ENCODE data around the gene ADGRF1. TPM values are rescaled to one million over a fixed set of nuclear protein-coding genes. Genes with fewer than 3 reads are reported as not detected.
"Not testable (repeated sequence)": the region's sequence is repeated elsewhere in the genome, so short reads cannot be mapped to it uniquely, and the experiment has no call there.

Gene ADGRF1
- total and polyA plus RNA-seq, 10 donors, result 0.13 to 1.6 (median 0.32) TPM; not detected in 5

DNA sequence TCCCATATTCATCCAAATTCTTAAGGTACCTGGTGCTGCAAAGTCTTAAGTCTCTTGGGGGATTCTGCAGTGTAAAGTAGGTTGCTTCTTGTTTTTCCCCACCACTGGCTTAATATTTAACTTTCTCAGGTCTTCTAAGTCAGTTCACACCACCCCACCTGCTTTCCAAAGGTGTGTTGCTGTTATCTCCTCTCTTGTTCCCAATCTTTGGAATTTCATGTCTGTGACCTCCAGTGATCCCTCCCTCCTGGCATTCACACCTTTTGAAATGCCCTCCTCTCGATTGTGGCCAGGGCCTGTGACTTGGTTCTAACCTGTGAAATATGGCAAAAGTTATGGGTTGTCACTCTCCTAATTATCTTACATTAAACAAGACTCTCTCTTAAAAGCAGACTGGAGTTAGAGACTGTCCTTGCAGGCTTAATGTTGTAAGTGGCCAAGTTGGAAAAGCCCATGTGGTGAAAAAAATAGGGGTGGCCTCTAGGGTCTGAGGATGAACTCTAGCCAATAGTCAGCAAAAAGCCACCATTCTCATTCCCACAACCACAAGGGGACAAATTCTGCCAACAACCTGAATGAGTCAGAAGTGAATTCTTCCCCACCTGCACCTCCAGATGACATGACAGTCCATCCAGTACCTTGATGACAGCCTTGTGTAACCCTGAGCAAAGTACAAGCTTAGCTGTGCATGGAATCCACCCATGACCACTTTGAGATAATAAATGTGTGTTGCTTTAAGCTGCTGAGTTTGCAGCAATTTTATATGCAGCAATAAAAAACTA lies 45.1 kb downstream of the ADGRF1 start:
- TF ChIP-seq POLR2AphosphoS5 (IDR thresholded peaks at IDR 0.05) (no peak), POLR2A (IDR thresholded peaks at IDR 0.05) (no peak)
- TF ChIP-seq, protein P1, sequence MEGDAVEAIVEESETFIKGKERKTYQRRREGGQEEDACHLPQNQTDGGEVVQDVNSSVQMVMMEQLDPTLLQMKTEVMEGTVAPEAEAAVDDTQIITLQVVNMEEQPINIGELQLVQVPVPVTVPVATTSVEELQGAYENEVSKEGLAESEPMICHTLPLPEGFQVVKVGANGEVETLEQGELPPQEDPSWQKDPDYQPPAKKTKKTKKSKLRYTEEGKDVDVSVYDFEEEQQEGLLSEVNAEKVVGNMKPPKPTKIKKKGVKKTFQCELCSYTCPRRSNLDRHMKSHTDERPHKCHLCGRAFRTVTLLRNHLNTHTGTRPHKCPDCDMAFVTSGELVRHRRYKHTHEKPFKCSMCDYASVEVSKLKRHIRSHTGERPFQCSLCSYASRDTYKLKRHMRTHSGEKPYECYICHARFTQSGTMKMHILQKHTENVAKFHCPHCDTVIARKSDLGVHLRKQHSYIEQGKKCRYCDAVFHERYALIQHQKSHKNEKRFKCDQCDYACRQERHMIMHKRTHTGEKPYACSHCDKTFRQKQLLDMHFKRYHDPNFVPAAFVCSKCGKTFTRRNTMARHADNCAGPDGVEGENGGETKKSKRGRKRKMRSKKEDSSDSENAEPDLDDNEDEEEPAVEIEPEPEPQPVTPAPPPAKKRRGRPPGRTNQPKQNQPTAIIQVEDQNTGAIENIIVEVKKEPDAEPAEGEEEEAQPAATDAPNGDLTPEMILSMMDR (IDR thresholded peaks at IDR 0.05 in 8 of 11, conservative IDR thresholded peaks at IDR 0.05 in 3 of 11), result no peak
- Histone ChIP-seq H3K27ac (no peak overlapping the region), H3K27me3 (replicated peaks in 1 of 7) (no peaks in the 10 kb centered on the region), H3K4me3 (no peak overlapping the region), H3K9me3 (peaks cover 0 to 3% (median 0%) of the 10 kb centered on the region in 8 donors), H3K36me3 (no peaks in the 10 kb centered on the region), H3K4me1 (no peaks in the 10 kb centered on the region)
- no peak for DNase-seq
- intact Hi-C loops (cut with DNase I; ENCODE audit: low total_unique reads), result loop anchor here (5.0 kb wide), 1 partner anchor 150 kb away; no protein-coding TSS in a partner anchor
- WGBS, 5 donors, result 45 to 91% (median 69%) methylated on average over 1 of the region's 1 CpG

DNA sequence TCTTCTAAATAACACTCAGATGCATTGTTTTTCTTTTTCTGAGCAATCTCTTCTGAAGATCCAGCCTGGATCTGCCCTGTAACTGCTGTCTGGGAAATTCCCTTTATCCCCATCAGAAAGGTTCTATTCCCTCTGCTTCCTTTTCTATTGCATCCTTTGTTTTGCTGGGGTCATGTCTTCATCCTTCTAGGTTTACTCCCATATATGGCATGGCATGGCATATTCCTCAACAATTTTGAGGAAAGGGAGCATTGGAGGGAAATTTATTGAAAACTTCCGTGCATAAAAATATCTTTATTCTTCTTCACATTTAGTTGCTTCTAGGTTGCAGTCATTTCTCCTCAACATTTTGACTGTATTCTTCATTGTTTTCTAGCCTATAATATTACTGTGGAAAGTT lies 47.2 kb downstream of the ADGRF1 start:
- TF ChIP-seq POLR2A (IDR thresholded peaks at IDR 0.05) (no peak), POLR2AphosphoS5 (IDR thresholded peaks at IDR 0.05) (no peak)
- TF ChIP-seq, protein P1 (IDR thresholded peaks at IDR 0.05 in 8 of 11, conservative IDR thresholded peaks at IDR 0.05 in 3 of 11), result no peak
- Histone ChIP-seq H3K27ac (no peak overlapping the region), H3K9me3 (peaks cover 0 to 3% (median 0%) of the 10 kb centered on the region in 8 donors), H3K36me3 (no peaks in the 10 kb centered on the region), H3K4me3 (no peak overlapping the region), H3K4me1 (peaks cover 0 to 13% (median 1%) of the 10 kb centered on the region in 6 donors), H3K27me3 (replicated peaks in 1 of 7) (no peaks in the 10 kb centered on the region)
- WGBS, 5 donors, result 42 to 94% (median 44%) methylated on average over 1 of the region's 1 CpG
- no peak for DNase-seq
- intact Hi-C loops (cut with DNase I; ENCODE audit: low total_unique reads), result loop anchor here (5.0 kb wide), 1 partner anchor 148 kb away; no protein-coding TSS in a partner anchor

DNA sequence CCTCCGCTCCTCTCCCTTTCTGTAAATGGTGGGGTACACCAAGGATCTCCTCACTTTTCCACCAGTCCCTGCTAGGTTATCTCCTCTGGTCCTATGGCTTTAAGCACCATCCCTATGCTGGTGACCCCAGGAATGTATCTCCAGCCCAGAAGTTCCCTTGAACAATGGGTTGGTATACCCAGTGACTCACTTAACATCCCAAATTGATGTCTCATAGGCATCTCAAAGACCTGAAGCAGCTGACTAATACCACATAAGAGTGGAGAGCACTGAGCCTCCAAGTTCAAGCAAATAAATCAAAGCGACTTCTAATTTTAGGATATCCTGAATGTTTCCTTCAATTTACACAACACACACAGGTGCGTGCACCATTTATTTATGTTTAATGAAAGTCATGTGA lies 48.3 kb downstream of the ADGRF1 start:
- Histone ChIP-seq H3K9me3 (peaks cover 0 to 3% (median 0%) of the 10 kb centered on the region in 8 donors), H3K36me3 (no peaks in the 10 kb centered on the region), H3K4me3 (no peak overlapping the region), H3K27me3 (replicated peaks in 1 of 7) (no peaks in the 10 kb centered on the region), H3K27ac (no peak overlapping the region), H3K4me1 (peaks cover 0 to 14% (median 1%) of the 10 kb centered on the region in 6 donors)
- DNase-seq, result no peak
- intact Hi-C loops (cut with DNase I; ENCODE audit: low total_unique reads), result no loop called here
- TF ChIP-seq, protein P1 (IDR thresholded peaks at IDR 0.05 in 8 of 11, conservative IDR thresholded peaks at IDR 0.05 in 3 of 11), result no peak
- TF ChIP-seq POLR2AphosphoS5 (IDR thresholded peaks at IDR 0.05) (no peak), POLR2A (IDR thresholded peaks at IDR 0.05) (no peak)
- 89 to 96% (median 92%) methylated on average over 3 of the region's 3 CpGs for WGBS, 5 donors

DNA sequence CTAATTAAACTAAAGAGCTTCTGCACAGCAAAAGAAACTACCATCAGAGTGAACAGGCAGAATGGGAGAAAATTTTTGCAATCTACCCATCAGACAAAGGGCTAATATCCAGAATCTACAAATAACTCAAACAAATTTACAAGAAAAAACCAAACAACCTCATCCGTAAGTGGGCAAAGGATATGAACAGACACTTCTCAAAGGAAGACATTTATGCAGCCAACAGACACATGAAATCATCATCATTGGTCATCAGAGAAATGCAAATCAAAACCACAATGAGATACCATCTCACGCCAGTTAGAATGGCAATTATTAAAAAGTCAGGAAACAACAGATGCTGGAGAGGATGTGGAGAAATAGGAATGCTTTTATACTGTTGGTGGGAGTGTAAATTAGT lies 49.7 kb downstream of the ADGRF1 start:
- H3K4me3 ChIP-seq; H3K27me3 ChIP-seq (replicated peaks in 1 of 7); H3K27ac ChIP-seq; DNase-seq; H3K36me3 ChIP-seq; H3K9me3 ChIP-seq; intact Hi-C loops (cut with DNase I; ENCODE audit: low total_unique reads): not testable (repeated sequence)
- H3K4me1 ChIP-seq, result peaks cover 0 to 14% (median 1%) of the 10 kb centered on the region in 6 donors
- 81 to 87% (median 82%) methylated on average over 2 of the region's 2 CpGs for WGBS, 5 donors
